ENCODE results near the gene YES1.

GRCh38 chr18:833197-833596 lies 21.2 kb upstream of the YES1 start:
- TF ChIP-seq CTCF (IDR thresholded peaks at IDR 0.05 in 4 of 5, conservative IDR thresholded peaks at IDR 0.05 in 1 of 5) (no peak), POLR2A (IDR thresholded peaks at IDR 0.05) (no peak)

Measured in gastrocnemius medialis (tissue), 4 donors.